Measurements from ENCODE around the gene SLC23A2. TPM values are rescaled to one million over a fixed set of nuclear protein-coding genes. Genes with fewer than 3 reads are reported as not detected.
A peak's percentile ranks its signal among the peaks of the same experiment; 100 is the strongest.

SLC23A2 gene
- total RNA-seq, 4 donors from 2014 or later, result 5.0 to 11.6 (median 7.9) TPM

DNA sequence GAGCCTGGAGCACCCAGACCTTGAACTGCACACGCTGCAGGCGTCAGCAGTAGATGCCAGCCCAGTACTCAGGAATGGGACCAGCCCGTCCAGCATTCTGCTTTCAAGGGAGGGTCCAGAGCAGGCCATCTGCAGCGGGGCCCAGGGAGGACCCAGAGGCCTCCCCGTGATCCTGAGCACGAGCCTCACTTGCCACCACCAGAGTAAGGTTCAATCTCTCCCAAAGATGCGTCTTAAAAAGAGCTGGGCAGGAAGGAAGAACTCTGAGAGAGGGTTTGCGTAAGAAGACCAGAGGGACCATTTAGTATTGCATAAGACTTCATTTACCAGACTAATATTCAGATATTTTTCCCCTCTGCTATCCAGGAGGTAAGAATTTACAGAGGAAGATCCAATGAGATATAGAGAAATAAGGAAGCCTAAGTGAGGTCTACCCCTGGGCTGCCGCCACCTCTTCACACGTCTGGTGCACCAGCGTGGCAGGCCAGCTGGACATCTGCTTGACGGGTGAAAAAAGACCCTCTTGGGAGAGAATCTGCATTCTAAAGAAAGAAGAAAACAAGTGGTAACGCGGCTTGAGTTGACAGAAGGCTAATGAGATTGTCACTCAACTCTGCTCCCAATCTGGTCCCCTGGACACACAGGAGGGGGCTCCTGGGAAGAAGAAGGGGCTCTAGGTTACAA, 172.3 kb downstream of the SLC23A2 start:
- Histone ChIP-seq H3K4me3 (no peak overlapping the region), H3K27ac (no peak overlapping the region), H3K9me3 (no peaks in the 10 kb centered on the region), H3K27me3 (no peaks in the 10 kb centered on the region), H3K36me3 (no peaks in the 10 kb centered on the region), H3K4me1 (peaks cover 0 to 2% (median 1%) of the 10 kb centered on the region in 4 donors)
- no peak for TF ChIP-seq CTCF (IDR thresholded peaks at IDR 0.05)
- DNase-seq, result no peak
- in situ Hi-C loops (cut with MboI; ENCODE audit: low pct_ligation_motif_present in 1 of 4, low pct_unique_long_range_greater_than_20kb in 1 of 4, low sequenced_read_pairs in 3 of 4), result no loop called here
- 88 to 89% methylated on average over 12 to 14 of the region's 14 CpGs for WGBS, 2 donors (ENCODE audit: low coverage in 1 of 2)
- intact Hi-C loops (cut with DNase I; ENCODE audit: low total_unique reads), result no loop called here

DNA sequence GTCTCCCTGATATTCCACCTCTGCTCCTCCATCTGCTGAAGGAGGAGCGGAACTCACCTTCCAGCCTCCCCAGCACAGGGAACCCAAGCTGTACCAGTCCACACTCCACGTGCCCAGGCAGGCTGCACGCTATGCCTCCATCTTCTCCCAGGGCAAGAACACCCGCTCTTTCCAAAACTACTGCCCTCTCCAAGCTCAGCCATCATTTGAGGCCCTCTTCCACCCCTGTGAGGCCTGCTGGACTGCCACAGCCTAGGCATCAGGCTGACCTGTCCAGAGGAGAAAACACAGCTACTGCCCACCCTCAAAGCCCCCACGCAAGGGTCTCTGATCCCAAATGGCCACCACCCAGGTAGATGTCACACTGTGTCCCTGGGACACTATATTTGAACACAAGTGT, 179.7 kb downstream of the SLC23A2 start:
- Histone ChIP-seq H3K27me3 (peaks cover 21% of the 10 kb centered on the region), H3K36me3 (no peaks in the 10 kb centered on the region), H3K27ac (peak overlapping the region; percentile 72 to 83 (median 76)), H3K4me1 (peaks cover 6 to 29% (median 22%) of the 10 kb centered on the region in 4 donors), H3K4me3 (peak overlapping the region in 1 of 4 donors; percentile 66), H3K9me3 (no peaks in the 10 kb centered on the region)
- in situ Hi-C loops (cut with MboI; ENCODE audit: low pct_ligation_motif_present in 1 of 4, low pct_unique_long_range_greater_than_20kb in 1 of 4, low sequenced_read_pairs in 3 of 4) (no loop called here), intact Hi-C loops (cut with DNase I; ENCODE audit: low total_unique reads) (no loop called here)
- TF ChIP-seq POLR2AphosphoS5 (IDR thresholded peaks at IDR 0.05), result no peak
- no peak for TF ChIP-seq POLR2A (IDR thresholded peaks at IDR 0.05)
- no peak for TF ChIP-seq CTCF (IDR thresholded peaks at IDR 0.05)
- TF ChIP-seq EP300 (IDR thresholded peaks at IDR 0.05; ENCODE audit: low read depth), result no peak
- no peak for DNase-seq
- 80 to 82% methylated on average over 1 to 5 of the region's 5 CpGs for WGBS, 2 donors (ENCODE audit: low coverage in 1 of 2)

DNA sequence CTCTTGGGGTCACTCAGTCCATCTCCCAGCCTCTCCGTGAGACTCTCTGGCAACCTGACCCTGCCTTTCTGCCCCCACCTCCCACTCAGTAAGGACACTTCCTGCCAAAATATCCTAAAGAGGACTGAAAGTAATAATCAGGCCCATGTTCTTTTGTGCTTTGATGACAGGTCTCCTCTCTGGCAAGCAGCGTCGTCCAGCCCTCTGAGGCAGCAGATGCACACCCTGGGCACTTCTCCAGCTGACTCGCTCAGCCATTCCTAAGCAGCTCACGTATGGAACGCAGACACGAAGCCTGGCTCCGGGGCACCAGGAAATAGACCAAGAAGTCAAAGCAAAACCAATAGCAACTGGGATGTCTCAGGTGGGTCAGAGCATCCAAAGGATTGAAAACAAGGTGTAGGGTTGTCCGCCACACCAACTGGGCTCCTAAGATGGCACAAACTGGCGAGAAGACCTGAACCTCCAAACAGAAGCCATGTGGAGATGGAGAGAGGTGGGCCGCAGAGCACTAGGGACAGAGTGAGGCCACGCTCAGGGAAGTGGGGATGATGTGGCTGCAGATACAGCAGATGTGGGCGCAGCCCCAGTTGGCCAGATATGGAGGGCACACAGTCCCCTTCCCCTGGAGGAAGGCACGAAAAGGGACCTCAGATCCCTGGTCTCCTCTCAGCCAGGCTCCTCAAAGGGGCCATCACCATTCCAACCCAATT, 180.3 kb downstream of the SLC23A2 start:
- intact Hi-C loops (cut with DNase I; ENCODE audit: low total_unique reads), result no loop called here
- peaks cover 6 to 29% (median 22%) of the 10 kb centered on the region in 4 donors for H3K4me1 ChIP-seq
- no peak for TF ChIP-seq POLR2A (IDR thresholded peaks at IDR 0.05)
- TF ChIP-seq EP300 (IDR thresholded peaks at IDR 0.05; ENCODE audit: low read depth), result no peak
- no peak for TF ChIP-seq CTCF (IDR thresholded peaks at IDR 0.05)
- TF ChIP-seq POLR2AphosphoS5 (IDR thresholded peaks at IDR 0.05), result no peak
- no peak for DNase-seq
- peaks cover 21% of the 10 kb centered on the region for H3K27me3 ChIP-seq
- in situ Hi-C loops (cut with MboI; ENCODE audit: low pct_ligation_motif_present in 1 of 4, low pct_unique_long_range_greater_than_20kb in 1 of 4, low sequenced_read_pairs in 3 of 4), result no loop called here
- no peaks in the 10 kb centered on the region for H3K9me3 ChIP-seq
- H3K4me3 ChIP-seq, result no peak overlapping the region
- 59 to 64% methylated on average over 3 to 14 of the region's 14 CpGs for WGBS, 2 donors (ENCODE audit: low coverage in 1 of 2)
- peak overlapping the region in 3 of 4 donors; percentile 43 to 78 (median 74) for H3K27ac ChIP-seq
- no peaks in the 10 kb centered on the region for H3K36me3 ChIP-seq

GRCh38 chr20:4819901-4820300, 181.4 kb downstream of the SLC23A2 start:
- TF ChIP-seq POLR2A (IDR thresholded peaks at IDR 0.05), result no peak
- no peak for TF ChIP-seq POLR2AphosphoS5 (IDR thresholded peaks at IDR 0.05)
- TF ChIP-seq EP300 (IDR thresholded peaks at IDR 0.05; ENCODE audit: low read depth), result no peak
- TF ChIP-seq CTCF (IDR thresholded peaks at IDR 0.05), result no peak
- WGBS, 2 donors (ENCODE audit: low coverage in 1 of 2), result 94 to 100% methylated on average over 1 to 4 of the region's 4 CpGs
- intact Hi-C loops (cut with DNase I; ENCODE audit: low total_unique reads) (no loop called here), in situ Hi-C loops (cut with MboI; ENCODE audit: low pct_ligation_motif_present in 1 of 4, low pct_unique_long_range_greater_than_20kb in 1 of 4, low sequenced_read_pairs in 3 of 4) (no loop called here)
- Histone ChIP-seq H3K27ac (no peak overlapping the region), H3K9me3 (no peaks in the 10 kb centered on the region), H3K36me3 (no peaks in the 10 kb centered on the region), H3K4me1 (peaks cover 6 to 29% (median 22%) of the 10 kb centered on the region in 4 donors), H3K4me3 (no peak overlapping the region), H3K27me3 (peaks cover 21% of the 10 kb centered on the region)
- DNase-seq, result no peak
